ENCODE data around the gene DNAJC6.
"Not testable (repeated sequence)": the region's sequence is repeated elsewhere in the genome, so short reads cannot be mapped to it uniquely, and the experiment has no call there.

DNAJC6 gene

DNA sequence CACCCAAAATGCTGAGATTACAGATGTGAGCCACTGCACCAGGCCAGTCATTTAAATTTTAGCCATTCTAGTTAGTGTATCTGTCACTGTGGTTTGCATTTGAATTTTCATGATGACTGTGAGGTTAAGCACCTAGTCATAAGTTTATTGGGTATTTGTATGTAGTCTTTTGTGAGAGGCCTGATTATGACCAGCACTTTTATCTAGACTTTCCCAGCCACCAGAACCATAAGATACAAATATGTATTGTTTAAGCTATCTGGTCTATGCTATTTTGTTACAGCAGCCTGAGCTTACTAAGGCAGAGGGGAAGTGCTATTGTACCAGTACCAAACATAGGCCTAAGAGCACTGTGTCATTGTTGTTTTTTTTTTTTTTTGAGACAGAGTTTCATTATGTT lies 19.9 kb upstream of the DNAJC6 start:
- no peak for DNase-seq (ENCODE audit: low read depth, low spot score)

DNA sequence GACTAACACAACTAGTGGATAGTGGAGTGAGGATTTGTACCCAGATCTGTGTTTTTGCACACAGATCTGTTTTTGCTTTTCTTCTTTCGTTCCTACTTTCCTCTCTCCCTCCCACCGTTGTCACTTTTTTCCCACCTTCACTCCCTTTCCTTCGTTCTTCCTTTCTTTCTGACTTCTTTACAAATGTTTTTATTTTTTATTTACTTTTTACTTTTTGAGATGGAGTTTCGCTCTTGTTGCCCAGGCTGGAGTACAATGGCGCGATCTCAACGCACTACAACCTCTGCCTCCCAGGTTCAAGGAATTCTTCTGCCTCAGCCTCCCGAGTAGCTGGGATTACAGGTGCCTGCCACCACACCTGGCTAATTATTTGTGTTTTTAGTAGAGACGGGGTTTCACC lies 17.5 kb upstream of the DNAJC6 start:
- not testable (repeated sequence) for DNase-seq (ENCODE audit: low read depth, low spot score); H3K4me3 ChIP-seq (ENCODE audit: low read length)

More for the DNA sequence above, 19.9 kb upstream of the DNAJC6 start:
- no peak overlapping the region for H3K4me3 ChIP-seq (ENCODE audit: low read length)

DNA sequence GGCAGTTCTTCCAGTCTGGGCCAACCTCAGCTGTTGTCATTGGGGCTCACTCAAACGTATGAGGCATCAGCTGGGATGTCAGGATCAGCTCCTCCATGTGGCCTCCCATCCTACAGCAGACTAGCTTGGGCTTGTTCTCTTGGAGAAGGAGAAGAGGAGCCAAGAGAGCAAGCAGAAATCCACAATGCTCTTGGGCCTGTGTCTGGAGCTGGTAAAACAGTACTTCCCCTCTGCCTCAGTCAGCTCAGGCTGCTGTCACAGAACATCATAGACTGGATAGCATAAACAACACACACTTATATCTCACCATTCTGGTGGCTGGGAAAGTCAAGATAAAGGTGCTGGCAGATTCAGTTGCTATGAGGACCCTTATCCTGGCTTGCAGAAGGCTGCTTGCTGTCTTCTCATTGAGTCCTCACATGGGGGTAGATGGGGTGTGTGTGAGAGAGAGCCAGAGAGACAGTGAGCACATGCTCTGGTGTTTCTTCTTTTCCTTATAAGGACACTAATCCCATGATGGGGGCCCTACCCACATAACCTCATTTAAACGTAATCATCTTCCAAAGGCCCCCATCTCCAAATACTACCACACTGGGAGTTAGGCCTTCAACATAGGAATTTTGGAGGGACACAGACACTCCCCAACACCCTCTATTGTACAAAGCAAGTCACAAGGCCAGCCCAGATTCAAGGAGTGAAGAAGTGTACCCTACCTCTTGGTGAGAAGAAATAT lies 16.3 kb upstream of the DNAJC6 start:
- no peak for DNase-seq (ENCODE audit: low read depth, low spot score)
- H3K4me3 ChIP-seq (ENCODE audit: low read length): no peak overlapping the region

DNA sequence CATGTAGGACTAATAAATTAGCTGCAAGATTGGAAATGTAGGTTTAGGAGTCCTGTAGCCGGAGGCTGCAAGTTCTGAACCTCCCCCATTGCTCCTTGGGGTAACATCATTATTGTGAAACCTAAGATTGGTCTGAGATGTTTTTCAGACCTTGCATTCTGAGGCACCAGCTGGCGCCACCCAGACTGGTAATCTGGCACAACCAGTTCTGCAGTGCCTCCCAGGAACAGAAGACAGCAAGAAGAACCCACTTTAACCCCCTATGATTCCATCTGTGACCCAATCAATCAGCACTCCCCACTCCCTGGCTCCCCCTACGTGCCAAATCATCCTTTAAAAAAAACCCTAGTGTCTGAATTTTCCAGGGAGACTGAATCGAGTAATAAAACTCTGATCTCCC lies 11.6 kb upstream of the DNAJC6 start:
- DNase-seq (ENCODE audit: low read depth, low spot score): no peak
- H3K4me3 ChIP-seq (ENCODE audit: low read length): no peak overlapping the region

DNA sequence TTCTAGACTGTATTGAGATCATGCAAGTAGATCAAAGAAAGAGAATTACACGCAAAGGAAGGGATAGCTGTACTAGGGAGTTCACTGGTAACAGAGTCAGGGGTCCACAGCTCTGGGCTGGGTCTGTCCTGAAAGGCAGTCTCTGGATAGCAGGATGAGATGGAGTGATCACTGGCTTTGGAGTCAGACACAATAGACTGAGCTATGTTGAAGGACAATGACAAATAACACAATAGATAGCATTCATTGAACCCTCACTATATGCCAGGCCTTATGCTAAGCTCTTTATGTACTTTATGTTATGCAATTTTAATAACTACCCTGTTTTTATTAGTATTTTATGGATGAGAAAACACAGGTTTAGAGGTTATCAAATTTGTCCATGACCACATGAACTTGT lies 10.0 kb upstream of the DNAJC6 start:
- H3K4me3 ChIP-seq (ENCODE audit: low read length): no peak overlapping the region
- no peak for DNase-seq (ENCODE audit: low read depth, low spot score)

DNA sequence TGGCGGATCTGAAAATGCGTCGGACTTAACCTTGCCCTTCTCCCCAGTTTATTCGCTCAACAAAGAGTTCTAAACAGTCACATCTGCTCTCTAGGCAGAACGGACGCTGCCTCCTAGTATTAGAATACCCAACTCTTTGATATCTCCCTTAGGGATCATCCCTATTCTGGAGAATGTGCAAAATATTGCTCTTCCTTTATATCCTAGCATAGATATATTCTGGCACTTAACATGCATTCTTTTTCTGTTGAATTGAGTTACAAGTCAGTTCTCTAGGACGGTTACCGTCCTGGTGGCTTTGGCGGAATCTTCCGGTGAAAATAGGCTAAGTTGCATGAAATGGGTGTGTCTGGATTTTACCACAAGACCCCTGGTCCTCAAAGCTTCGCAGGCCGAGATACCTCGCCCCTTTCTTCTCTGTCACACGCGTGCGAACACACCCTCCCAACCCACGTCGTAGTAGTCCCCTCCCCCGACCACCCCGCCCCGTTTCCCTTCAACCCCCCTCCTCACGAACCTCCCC lies 501 bp upstream of the DNAJC6 start:
- H3K4me3 ChIP-seq (ENCODE audit: low read length): no peak overlapping the region
- no peak for DNase-seq (ENCODE audit: low read depth, low spot score)

DNA sequence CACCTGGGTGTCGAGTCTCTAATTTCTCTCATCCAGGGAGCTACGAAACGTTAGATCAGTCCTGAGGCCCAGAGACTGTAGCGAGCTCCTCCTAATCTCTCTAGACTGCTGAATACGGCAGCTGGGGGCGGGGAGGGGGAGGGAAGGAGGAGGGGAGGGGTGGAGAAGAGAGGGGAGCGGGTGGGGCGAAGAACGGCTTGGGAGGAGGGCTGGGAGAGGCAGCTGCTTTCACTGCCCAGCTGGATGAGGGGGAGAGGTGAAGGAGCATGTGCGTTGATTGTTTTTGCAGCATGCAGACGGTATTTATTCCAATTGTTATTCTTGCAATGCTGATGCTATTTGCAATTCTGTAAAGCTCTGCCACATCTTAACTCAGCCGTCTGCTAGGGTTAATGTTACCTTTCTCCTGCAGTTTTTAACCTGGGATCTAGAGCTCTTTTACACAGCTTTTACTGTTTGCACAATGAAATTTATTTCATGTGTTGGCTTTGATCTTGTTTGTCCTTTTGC lies 790 bp downstream of the DNAJC6 start:
- H3K4me3 ChIP-seq (ENCODE audit: low read length): no peak overlapping the region
- DNase-seq (ENCODE audit: low read depth, low spot score): no peak

DNA sequence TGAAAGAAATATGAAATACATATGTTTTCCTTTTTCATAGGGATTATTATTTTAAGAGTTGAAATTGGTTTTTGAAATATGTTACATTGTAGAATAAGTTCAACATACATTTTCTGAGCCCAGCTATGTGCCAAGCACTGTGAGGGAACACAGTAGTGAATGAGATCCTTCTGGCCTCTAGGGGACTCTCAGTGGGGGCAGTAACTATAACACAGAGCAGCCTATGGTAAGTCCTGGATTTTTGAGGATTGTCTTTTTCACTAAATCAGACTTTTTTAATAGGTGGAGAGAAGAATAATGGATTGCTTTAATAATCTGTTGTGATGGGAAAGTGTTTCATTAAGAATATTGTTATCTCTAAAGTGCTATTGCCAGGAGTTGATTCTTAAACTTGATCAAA lies 2.4 kb downstream of the DNAJC6 start:
- H3K4me3 ChIP-seq (ENCODE audit: low read length): no peak overlapping the region
- DNase-seq (ENCODE audit: low read depth, low spot score): no peak

DNA sequence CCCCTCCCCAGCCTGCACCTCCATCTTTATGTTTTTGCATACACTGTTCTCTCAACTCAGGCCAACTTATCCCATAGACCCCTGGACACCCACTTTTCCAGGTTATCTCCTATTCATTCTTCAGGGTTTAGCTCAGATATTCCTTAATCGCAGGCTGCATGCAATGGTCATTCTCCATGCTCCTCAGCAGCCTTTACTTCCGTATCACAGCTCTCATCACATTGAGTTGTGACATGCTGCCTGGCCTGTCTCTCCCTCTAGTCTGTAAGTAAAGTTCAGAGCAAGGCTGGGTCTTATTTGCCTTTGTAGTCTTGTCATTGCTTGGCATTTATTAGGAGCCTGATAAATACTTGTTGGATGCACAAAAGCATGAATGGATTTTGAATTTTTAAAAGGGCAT lies 6.9 kb downstream of the DNAJC6 start:
- no peak overlapping the region for H3K4me3 ChIP-seq (ENCODE audit: low read length)
- DNase-seq (ENCODE audit: low read depth, low spot score): no peak

DNA sequence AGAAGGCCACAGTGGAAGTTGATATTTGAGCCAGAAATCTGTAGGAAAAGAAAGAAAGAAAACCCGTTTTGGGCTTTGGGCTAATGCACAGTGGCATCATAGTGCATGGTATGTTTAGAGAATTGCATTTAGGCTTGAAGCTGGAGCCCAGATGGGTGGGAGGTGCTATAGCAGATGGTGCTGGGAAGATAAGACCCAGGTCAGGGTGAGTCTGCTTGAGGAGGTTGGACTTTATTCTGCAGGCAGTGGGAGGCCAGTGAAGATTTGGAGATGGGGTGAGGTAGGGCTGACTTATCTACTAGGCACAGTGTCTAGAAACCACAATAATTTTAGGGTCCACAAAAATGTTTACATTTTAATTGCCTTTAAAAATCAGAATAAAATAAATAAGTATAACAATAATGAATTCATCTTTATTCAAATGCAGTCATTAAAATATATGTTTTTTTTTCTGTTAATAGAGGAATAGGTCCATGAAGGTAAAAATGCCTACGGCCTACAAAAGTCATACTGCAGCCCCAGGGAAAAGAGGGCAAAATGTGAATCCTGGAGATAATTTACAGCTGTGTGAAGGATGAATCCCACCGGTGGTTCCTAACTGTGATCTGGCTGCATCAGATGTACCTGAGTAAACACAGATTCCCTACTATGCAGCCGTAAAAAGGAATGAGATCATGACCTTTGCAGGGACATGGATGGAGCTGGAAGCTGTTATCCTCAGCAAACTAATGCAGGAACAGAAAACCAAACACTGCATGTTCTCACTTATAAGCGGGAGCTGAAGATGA lies 8.7 kb downstream of the DNAJC6 start:
- DNase-seq (ENCODE audit: low read depth, low spot score): no peak
- H3K4me3 ChIP-seq (ENCODE audit: low read length): no peak overlapping the region

DNA sequence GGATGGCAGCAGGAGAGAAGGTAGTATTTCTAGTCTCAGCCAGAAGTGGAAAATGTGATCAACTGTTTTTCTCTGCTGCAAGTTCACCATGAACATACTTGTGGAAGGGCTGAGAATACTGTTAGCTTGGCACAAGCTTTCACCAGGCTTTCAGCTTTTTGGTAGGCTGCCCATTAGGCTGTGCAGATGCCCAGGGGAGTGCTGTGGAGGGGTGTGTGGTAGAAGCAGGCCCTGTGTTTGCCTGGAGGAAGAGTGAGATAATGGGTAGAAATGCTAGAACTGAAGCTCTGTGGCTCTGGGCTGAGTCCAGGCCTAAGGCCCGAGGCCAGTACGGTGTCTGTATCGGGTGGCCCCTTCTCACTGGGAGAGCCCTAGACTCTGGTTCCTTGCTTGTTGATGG lies 9.8 kb downstream of the DNAJC6 start:
- DNase-seq (ENCODE audit: low read depth, low spot score): no peak
- H3K4me3 ChIP-seq (ENCODE audit: low read length): no peak overlapping the region

DNA sequence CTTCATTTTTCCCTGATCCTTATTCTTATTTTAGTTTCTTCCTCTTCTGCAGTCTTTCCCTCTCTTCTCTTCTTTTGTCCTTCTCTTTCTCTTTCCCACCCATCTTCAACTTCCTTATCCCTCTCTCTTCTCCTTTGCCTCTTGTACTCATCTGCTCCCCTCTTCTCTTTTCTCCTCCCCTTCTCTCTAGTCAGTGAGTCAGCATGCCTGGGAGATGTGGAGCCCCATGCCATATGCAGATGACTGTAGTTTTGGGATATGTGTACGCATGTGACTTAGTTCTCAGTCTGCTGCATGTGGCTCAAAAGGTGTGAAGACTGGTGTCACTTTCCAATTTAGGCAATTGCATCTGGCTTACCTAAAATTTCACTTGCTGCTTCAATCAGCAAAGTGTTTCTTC lies 10.4 kb downstream of the DNAJC6 start:
- H3K4me3 ChIP-seq (ENCODE audit: low read length): no peak overlapping the region
- DNase-seq (ENCODE audit: low read depth, low spot score): no peak

DNA sequence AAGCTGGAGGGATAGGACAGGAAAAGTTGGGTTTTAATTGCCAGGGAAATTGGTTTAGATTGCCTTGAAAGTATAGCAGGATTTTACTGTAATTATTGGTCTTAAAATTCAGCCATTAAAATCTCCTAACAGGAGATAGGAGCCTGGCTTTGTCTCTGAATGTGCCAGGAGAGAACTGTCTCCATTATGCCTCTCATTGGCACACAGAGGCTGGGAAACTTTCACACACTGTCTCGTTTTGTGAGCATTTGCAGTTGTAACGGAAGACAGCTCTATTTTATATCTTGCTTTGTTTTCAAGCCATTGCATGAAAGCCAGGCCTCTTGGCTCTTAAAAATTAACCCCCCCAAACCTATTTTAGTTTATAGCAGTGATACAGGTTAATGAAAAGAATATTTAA lies 12.5 kb downstream of the DNAJC6 start:
- DNase-seq (ENCODE audit: low read depth, low spot score): no peak
- no peak overlapping the region for H3K4me3 ChIP-seq (ENCODE audit: low read length)

DNA sequence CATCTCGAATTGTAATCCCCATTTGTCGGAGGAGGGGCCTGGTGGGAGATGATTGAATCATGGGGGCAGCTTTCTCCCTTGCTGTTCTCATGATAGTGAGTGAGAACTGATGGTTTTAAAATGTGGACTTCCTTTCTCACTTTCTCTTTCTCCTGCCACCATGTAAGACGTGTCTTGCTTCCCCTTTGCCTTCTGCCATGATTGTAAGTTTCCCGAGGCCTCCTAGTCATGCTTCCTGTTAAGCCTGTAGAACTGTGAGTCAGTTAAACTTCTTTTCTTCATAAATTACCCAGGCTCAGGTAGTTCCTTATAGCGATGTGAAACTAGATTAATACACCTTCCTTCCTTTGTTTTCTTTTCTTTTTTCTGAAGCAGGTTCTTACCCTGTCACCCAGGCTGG lies 13.9 kb downstream of the DNAJC6 start:
- DNase-seq (ENCODE audit: low read depth, low spot score): no peak
- no peak overlapping the region for H3K4me3 ChIP-seq (ENCODE audit: low read length)

DNA sequence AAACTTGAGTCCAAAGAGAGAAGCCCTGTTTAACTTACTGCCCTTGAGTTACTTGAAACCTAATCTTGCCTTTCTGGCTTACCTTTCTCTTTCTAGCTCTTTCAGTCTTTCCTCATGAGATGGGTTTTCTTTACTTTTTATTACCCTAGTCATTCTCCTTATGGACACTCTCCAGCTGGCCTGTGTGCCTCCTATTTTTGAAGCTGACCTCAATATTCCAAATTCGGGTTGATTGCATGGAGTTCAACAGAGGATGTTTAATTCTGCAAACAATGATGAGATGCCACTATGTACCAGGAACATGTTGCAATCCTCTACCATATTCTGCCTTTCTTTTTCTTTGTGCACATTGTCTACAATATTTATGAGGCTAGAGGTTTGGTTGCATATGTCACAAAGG lies 20.7 kb downstream of the DNAJC6 start:
- no peak overlapping the region for H3K4me3 ChIP-seq (ENCODE audit: low read length)
- no peak for DNase-seq (ENCODE audit: low read depth, low spot score)

DNA sequence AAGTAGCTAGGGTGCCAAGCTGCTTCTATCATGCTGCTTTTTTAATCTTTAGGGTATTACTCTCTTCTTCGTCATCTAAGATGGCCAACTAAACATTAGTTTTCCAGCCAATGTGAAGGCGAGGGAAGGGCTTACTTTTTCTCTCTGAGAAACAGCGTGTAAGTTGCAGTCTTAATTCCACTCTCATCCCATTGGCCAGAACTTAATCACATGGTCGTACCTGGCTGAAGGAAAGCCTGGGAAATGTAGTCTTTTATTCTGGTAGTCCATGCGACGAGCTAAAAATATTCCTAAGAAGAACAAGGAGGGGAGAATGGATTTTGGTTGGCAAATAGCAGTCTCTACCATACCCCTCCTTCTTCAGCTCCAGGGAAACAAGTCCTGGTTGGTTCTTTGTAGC lies 21.5 kb downstream of the DNAJC6 start:
- DNase-seq (ENCODE audit: low read depth, low spot score): no peak
- no peak overlapping the region for H3K4me3 ChIP-seq (ENCODE audit: low read length)

DNA sequence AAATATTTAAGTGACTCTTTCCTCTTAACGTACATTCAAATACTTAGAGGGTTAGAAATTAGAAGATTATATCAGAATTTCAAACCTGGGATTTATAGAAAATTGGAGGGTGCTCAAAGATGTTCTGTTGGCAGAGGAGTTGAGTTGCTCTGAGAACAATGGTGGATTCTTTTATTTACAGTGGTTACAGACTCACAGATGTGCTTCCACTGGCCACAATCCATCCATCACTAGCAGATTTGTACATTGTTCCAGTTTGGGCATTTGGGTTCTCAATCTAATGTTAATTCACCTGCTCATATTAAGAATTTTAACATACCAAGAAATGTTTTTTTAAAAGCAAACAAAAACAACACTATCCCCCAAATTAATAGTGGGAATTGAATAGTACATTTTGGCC lies 23.5 kb downstream of the DNAJC6 start:
- no peak for DNase-seq (ENCODE audit: low read depth, low spot score)
- no peak overlapping the region for H3K4me3 ChIP-seq (ENCODE audit: low read length)

DNA sequence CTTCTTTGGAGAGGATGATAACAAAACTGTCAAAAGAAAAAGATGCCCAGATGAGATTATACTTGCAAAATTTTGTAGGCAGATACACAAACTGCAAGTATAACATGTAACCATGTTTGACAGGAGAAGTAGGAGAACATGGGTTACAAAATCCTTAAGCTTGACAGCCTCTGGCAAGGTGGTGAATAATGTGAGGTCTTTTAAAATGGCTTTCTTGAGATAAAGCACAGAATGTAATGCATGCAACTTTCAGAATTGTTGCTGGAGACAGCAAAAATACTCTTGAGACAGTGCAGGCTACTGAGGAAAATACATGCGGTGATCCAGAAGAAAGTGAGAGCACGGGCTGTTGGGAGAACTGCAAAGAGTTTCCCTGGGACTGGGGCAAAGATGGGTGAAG lies 24.7 kb downstream of the DNAJC6 start:
- no peak for DNase-seq (ENCODE audit: low read depth, low spot score)
- H3K4me3 ChIP-seq (ENCODE audit: low read length): no peak overlapping the region

DNA sequence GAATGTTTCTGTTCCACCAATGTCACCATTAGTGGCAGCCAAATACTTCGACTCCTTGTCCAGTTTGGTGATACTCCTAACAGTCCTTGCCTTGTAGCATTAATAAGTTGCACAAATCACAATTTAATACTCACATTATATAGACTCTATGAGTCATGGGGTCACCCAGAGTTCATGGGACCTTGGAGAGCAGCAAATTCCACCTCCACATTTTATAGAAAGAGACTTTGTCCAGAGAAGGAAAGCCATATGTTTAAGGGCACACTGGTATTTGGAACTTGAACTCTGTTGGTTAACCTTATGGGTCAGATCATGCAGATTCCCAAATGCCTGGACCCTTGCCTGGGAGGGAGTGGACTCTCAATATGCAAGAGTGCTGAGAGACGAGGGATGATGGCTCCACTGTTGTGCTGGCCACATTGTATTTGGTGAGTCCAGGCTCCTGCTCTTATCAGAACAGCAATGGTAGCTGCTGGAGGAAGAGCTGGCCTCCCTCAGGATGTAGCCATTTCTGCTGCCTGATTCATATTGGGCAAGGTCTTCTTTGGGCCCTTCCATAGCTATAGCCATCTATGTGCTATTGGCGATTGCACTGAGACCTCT lies 30.6 kb downstream of the DNAJC6 start:
- DNase-seq (ENCODE audit: low read depth, low spot score): no peak
- no peak overlapping the region for H3K4me3 ChIP-seq (ENCODE audit: low read length)

DNA sequence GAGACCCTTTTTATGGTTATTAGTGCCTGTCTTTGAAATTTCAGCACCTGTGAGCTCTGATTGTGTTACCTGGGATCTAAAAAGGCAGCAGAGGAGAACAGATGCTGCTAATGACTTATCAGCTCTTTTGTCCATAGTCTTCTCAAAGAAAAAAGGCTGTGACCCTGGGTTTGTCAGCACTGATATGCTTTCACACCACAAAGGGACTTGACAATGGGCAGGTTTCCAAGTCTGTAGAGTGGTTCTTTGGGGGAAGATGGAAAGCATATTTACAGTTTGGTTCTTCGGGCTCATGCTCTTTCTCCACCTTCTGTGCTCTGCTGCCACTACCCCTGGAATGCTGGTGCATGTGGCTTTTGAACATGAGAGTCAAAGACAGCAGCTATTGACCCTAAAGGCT lies 32.0 kb downstream of the DNAJC6 start:
- DNase-seq (ENCODE audit: low read depth, low spot score): no peak
- no peak overlapping the region for H3K4me3 ChIP-seq (ENCODE audit: low read length)

Data from Jurkat, Clone E6-1 (cell line).